ENCODE results near the gene MOGAT1. TPM values are rescaled to one million over a fixed set of nuclear protein-coding genes. Genes with fewer than 3 reads are reported as not detected.

Gene MOGAT1
- total RNA-seq, 1 experiment from 2014 or later = not detected

DNA sequence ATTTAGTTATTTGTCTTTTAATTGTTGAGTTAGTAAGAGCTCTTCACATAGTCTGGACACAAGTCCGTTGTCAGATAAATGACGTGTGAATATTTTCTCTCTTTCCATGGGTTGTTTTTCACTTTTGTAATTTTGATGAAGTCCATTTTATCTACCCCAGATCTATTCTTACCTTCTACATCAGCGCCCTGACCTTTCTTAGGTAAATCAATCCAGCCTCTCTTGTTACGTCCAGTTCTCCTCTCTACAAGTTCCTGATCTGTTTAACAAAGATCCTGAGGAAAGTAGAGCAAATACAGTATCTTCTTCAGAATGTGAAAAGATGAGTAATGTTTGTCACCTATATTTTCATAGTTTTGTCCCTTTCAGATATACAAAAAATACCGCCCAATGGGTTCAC, 66.9 kb downstream of the MOGAT1 start:
- TF ChIP-seq SIN3A (IDR thresholded peaks at IDR 0.05; ENCODE audit: borderline replicate concordance, insufficient read depth, low read depth, low read length) (no peak), POLR2AphosphoS5 (IDR thresholded peaks at IDR 0.05; ENCODE audit: low read depth, low read length) (no peak), CTCF (IDR thresholded peaks at IDR 0.05) (no peak), TCF7L2 (IDR thresholded peaks at IDR 0.05; ENCODE audit: low read depth, low read length) (no peak)
- TF ChIP-seq, protein P1, sequence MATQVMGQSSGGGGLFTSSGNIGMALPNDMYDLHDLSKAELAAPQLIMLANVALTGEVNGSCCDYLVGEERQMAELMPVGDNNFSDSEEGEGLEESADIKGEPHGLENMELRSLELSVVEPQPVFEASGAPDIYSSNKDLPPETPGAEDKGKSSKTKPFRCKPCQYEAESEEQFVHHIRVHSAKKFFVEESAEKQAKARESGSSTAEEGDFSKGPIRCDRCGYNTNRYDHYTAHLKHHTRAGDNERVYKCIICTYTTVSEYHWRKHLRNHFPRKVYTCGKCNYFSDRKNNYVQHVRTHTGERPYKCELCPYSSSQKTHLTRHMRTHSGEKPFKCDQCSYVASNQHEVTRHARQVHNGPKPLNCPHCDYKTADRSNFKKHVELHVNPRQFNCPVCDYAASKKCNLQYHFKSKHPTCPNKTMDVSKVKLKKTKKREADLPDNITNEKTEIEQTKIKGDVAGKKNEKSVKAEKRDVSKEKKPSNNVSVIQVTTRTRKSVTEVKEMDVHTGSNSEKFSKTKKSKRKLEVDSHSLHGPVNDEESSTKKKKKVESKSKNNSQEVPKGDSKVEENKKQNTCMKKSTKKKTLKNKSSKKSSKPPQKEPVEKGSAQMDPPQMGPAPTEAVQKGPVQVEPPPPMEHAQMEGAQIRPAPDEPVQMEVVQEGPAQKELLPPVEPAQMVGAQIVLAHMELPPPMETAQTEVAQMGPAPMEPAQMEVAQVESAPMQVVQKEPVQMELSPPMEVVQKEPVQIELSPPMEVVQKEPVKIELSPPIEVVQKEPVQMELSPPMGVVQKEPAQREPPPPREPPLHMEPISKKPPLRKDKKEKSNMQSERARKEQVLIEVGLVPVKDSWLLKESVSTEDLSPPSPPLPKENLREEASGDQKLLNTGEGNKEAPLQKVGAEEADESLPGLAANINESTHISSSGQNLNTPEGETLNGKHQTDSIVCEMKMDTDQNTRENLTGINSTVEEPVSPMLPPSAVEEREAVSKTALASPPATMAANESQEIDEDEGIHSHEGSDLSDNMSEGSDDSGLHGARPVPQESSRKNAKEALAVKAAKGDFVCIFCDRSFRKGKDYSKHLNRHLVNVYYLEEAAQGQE (IDR thresholded peaks at IDR 0.05; ENCODE audit: insufficient read depth in 1 of 2, low read depth in 2 of 2, low read length in 1 of 2) = no peak
- no peaks in the 10 kb centered on the region for H3K36me3 ChIP-seq (ENCODE audit: control insufficient read depth, insufficient read depth, low read length)
- H3K4me3 ChIP-seq (ENCODE audit: low read depth in 2 of 2, low read length in 2 of 2) = no peak overlapping the region
- intact Hi-C loops (cut with micrococcal nuclease; ENCODE audit: unreplicated experiment) (no loop called here), in situ Hi-C loops (cut with HindIII; ENCODE audit: low pct_unique_long_range_greater_than_20kb, low sequenced_read_pairs) (no loop called here)
- ChIA-PET CTCF (no interaction called here), POLR2A (no interaction called here)
- H3K4me1 ChIP-seq (ENCODE audit: control insufficient read depth, insufficient read depth, low read length) = no peaks in the 10 kb centered on the region
- BruUV-seq (replicated peaks) = no TSS peak
- no peak overlapping the region for H3K27ac ChIP-seq (ENCODE audit: low read length)
- no peak for DNase-seq (ENCODE audit: low read depth, low spot score)
- H3K27me3 ChIP-seq (ENCODE audit: control insufficient read depth, insufficient read depth, low read length) = no peaks in the 10 kb centered on the region; the same call in 1 of the 2 replicates
- H3K9me3 ChIP-seq (ENCODE audit: control insufficient read depth, insufficient read depth, low read depth, low read length) = no peaks in the 10 kb centered on the region
- ATAC-seq = no peak

- H3K27ac ChIP-seq (ENCODE audit: low read length) = no peak overlapping the region
- POLR2A ChIA-PET = no interaction called here
- BruUV-seq (replicated peaks) = no TSS peak
- no peaks in the 10 kb centered on the region; the same call in 1 of the 2 replicates for H3K27me3 ChIP-seq (ENCODE audit: control insufficient read depth, insufficient read depth, low read length)
- no peaks in the 10 kb centered on the region for H3K9me3 ChIP-seq (ENCODE audit: control insufficient read depth, insufficient read depth, low read depth, low read length)
- no peaks in the 10 kb centered on the region for H3K36me3 ChIP-seq (ENCODE audit: control insufficient read depth, insufficient read depth, low read length)
- TF ChIP-seq TCF7L2 (IDR thresholded peaks at IDR 0.05; ENCODE audit: low read depth, low read length) = no peak
- TF ChIP-seq POLR2AphosphoS5 (IDR thresholded peaks at IDR 0.05; ENCODE audit: low read depth, low read length) = no peak
- TF ChIP-seq SIN3A (IDR thresholded peaks at IDR 0.05; ENCODE audit: borderline replicate concordance, insufficient read depth, low read depth, low read length) = no peak
- TF ChIP-seq, protein P1 (IDR thresholded peaks at IDR 0.05; ENCODE audit: insufficient read depth in 1 of 2, low read depth in 2 of 2, low read length in 1 of 2) = no peak
- TF ChIP-seq CTCF (IDR thresholded peaks at IDR 0.05) = no peak
- no peaks in the 10 kb centered on the region for H3K4me1 ChIP-seq (ENCODE audit: control insufficient read depth, insufficient read depth, low read length)
- in situ Hi-C loops (cut with HindIII; ENCODE audit: low pct_unique_long_range_greater_than_20kb, low sequenced_read_pairs) = no loop called here
- intact Hi-C loops (cut with micrococcal nuclease; ENCODE audit: unreplicated experiment) = no loop called here
- CTCF ChIA-PET = no interaction called here
- DNase-seq (ENCODE audit: low read depth, low spot score) (no peak), ATAC-seq (no peak)
- no peak overlapping the region for H3K4me3 ChIP-seq (ENCODE audit: low read depth in 2 of 2, low read length in 2 of 2)
Measured at GRCh38 chr2:222738809-222739208, 67.4 kb downstream of the MOGAT1 start.
